ENCODE results near the gene TBL1X. TPM values are rescaled to one million over a fixed set of nuclear protein-coding genes. Genes with fewer than 3 reads are reported as not detected.
A peak's percentile ranks its signal among the peaks of the same experiment; 100 is the strongest.

TBL1X gene
- total RNA-seq, 1 donor from 2014 or later = 26.4 TPM

GRCh38 chrX:9670136-9670814 is 205.4 kb downstream of the TBL1X start:
- H3K4me3 ChIP-seq (ENCODE audit: insufficient read depth, low read depth, low read length) = no peak overlapping the region
- H3K79me2 ChIP-seq (ENCODE audit: insufficient read depth, low read length) = no peaks in the 10 kb centered on the region
- Mint-ChIP-seq H3K36me3 (ENCODE audit: low read depth, unreplicated experiment) (peaks cover 4% of the 10 kb centered on the region), H3K9me3 (ENCODE audit: unreplicated experiment) (no peaks in the 10 kb centered on the region), H3K27ac (ENCODE audit: unreplicated experiment) (no peak overlapping the region), H3K4me3 (ENCODE audit: unreplicated experiment) (no peak overlapping the region), H3K4me1 (ENCODE audit: low read depth, unreplicated experiment) (peaks cover 9% of the 10 kb centered on the region), H3K27me3 (ENCODE audit: low read depth, unreplicated experiment) (no peaks in the 10 kb centered on the region)
- no peaks in the 10 kb centered on the region for H3K36me3 ChIP-seq (ENCODE audit: insufficient read depth, low read length)
- H3K27ac ChIP-seq (ENCODE audit: low read depth, low read length) = no peak overlapping the region
- H3K4me2 ChIP-seq (ENCODE audit: low read length) = peak overlapping the region; percentile 36
- no peaks in the 10 kb centered on the region for H3K9me3 ChIP-seq (ENCODE audit: insufficient read depth, low read depth, low read length)
- no peaks in the 10 kb centered on the region for H3K27me3 ChIP-seq (ENCODE audit: insufficient read depth, low read length)
- H3K9ac ChIP-seq (ENCODE audit: low read length) = no peak overlapping the region
- no peak overlapping the region for H2AFZ ChIP-seq (ENCODE audit: low read depth, low read length)
- no peaks in the 10 kb centered on the region for H4K20me1 ChIP-seq (ENCODE audit: insufficient read depth, low read length)
- H3K4me1 ChIP-seq (ENCODE audit: insufficient read depth, low read length) = peaks cover 14% of the 10 kb centered on the region
- DNase-seq (ENCODE audit: low read depth) (peak; percentile 73), FAIRE-seq (peak; percentile 91)
- TF ChIP-seq EZH2 (IDR thresholded peaks at IDR 0.05; ENCODE audit: insufficient read depth, low read length) (no peak), CTCF (IDR thresholded peaks at IDR 0.05; ENCODE audit: insufficient read depth, low read depth, low read length) (no peak)

- no peak for FAIRE-seq
- no peaks in the 10 kb centered on the region for H3K27me3 Mint-ChIP-seq (ENCODE audit: low read depth, unreplicated experiment)
Observed at GRCh38 chrX:9671998-9672397, 207.1 kb downstream of the TBL1X start.

More at GRCh38 chrX:9671998-9672397, 207.1 kb downstream of the TBL1X start:
- Histone ChIP-seq H3K27me3 (ENCODE audit: insufficient read depth, low read length) (no peaks in the 10 kb centered on the region), H3K4me1 (ENCODE audit: insufficient read depth, low read length) (peaks cover 14% of the 10 kb centered on the region), H4K20me1 (ENCODE audit: insufficient read depth, low read length) (no peaks in the 10 kb centered on the region), H3K79me2 (ENCODE audit: insufficient read depth, low read length) (no peaks in the 10 kb centered on the region), H3K27ac (ENCODE audit: low read depth, low read length) (no peak overlapping the region), H3K36me3 (ENCODE audit: insufficient read depth, low read length) (no peaks in the 10 kb centered on the region), H2AFZ (ENCODE audit: low read depth, low read length) (no peak overlapping the region), H3K9me3 (ENCODE audit: insufficient read depth, low read depth, low read length) (no peaks in the 10 kb centered on the region), H3K9ac (ENCODE audit: low read length) (no peak overlapping the region), H3K4me3 (ENCODE audit: insufficient read depth, low read depth, low read length) (no peak overlapping the region), H3K4me2 (ENCODE audit: low read length) (no peak overlapping the region)
- Mint-ChIP-seq H3K36me3 (ENCODE audit: low read depth, unreplicated experiment) (peaks cover 4% of the 10 kb centered on the region), H3K9me3 (ENCODE audit: unreplicated experiment) (no peaks in the 10 kb centered on the region), H3K4me1 (ENCODE audit: low read depth, unreplicated experiment) (peaks cover 13% of the 10 kb centered on the region), H3K4me3 (ENCODE audit: unreplicated experiment) (no peak overlapping the region), H3K27ac (ENCODE audit: unreplicated experiment) (no peak overlapping the region)
- TF ChIP-seq CTCF (IDR thresholded peaks at IDR 0.05; ENCODE audit: insufficient read depth, low read depth, low read length) = no peak
- TF ChIP-seq EZH2 (IDR thresholded peaks at IDR 0.05; ENCODE audit: insufficient read depth, low read length) = no peak
- no peak for DNase-seq (ENCODE audit: low read depth)

All from astrocyte (in vitro differentiated cells and primary cell).